Mesenteric fat pad (tissue), 1 donor: ENCODE data around the gene KIAA0319L. TPM values are rescaled to one million over a fixed set of nuclear protein-coding genes. Genes with fewer than 3 reads are reported as not detected.
"Not testable (repeated sequence)": the region's sequence is repeated elsewhere in the genome, so short reads cannot be mapped to it uniquely, and the experiment has no call there.

Experiments
- DNase-seq: peaks from one replicate; pipeline ENCODE4 v3.0.0-alpha.2; 2020; ENCODE audit warnings: low spot score
- long read RNA-seq: library from polyadenylated mRNA; unstranded; transcript quantifications from one replicate; pipeline ENCODE4 v2.0.0, GENCODE V29; 2020
- total RNA-seq: library from RNA; stranded (reverse); fragmentation: NEBNext Ultra II Directional; extraction: Animal tissue kit (Norgen Biotek cat#: 25700); gene quantifications from one replicate; pipeline ENCODE4 v1.2.1, GENCODE V29; 2021
- donor health status: DM: yes; HTN: yes; CAD: no.

The KIAA0319L gene
- 48.5 TPM for total RNA-seq
- long read RNA-seq, partial matches to known transcripts = 17 of 43 reads
- long read RNA-seq, other reads (novel, unspliced or antisense) = 26 of 43 reads

- peak; percentile 90 for DNase-seq
These were observed at the start of gene KIAA0319L for GRCh38 chr1:35557118-35557610. KIAA0319L (minus strand) TSS chr1:35557403; CDS start chr1:35554491, 2,912 bp downstream.

- DNase-seq = no peak
These were observed 48.6 kb upstream of the KIAA0319L start for GRCh38 chr1:35605867-35606182.

GRCh38 chr1:35605071-35605866, 48.1 kb upstream of the KIAA0319L start:
- no peak for DNase-seq

GRCh38 chr1:35603941-35604340, 46.7 kb upstream of the KIAA0319L start:
- DNase-seq = no peak

GRCh38 chr1:35603468-35603867, 46.3 kb upstream of the KIAA0319L start:
- no peak for DNase-seq

GRCh38 chr1:35600593-35600992, 43.4 kb upstream of the KIAA0319L start:
- DNase-seq = no peak

- no peak for DNase-seq
These were observed 42.2 kb upstream of the KIAA0319L start for GRCh38 chr1:35599411-35599810.

- no peak for DNase-seq
These were observed 41.7 kb upstream of the KIAA0319L start for GRCh38 chr1:35598895-35599294.

GRCh38 chr1:35597870-35598269, 40.7 kb upstream of the KIAA0319L start:
- no peak for DNase-seq

- DNase-seq = no peak
These were observed 38.5 kb upstream of the KIAA0319L start for GRCh38 chr1:35595684-35596083.

GRCh38 chr1:35594005-35594760, 37.0 kb upstream of the KIAA0319L start:
- no peak for DNase-seq

GRCh38 chr1:35592991-35593769, 36.0 kb upstream of the KIAA0319L start:
- no peak for DNase-seq

- peak; percentile 75 for DNase-seq
These were observed 34.0 kb upstream of the KIAA0319L start for GRCh38 chr1:35591211-35591610.

- peak; percentile 87 for DNase-seq
These were observed 33.4 kb upstream of the KIAA0319L start for GRCh38 chr1:35590476-35591040.

- DNase-seq = peak; percentile 86
These were observed 32.6 kb upstream of the KIAA0319L start for GRCh38 chr1:35589516-35590427.

GRCh38 chr1:35588197-35588910, 31.2 kb upstream of the KIAA0319L start:
- DNase-seq = peak; percentile 83

GRCh38 chr1:35587736-35588135, 30.5 kb upstream of the KIAA0319L start:
- peak; percentile 62 for DNase-seq

GRCh38 chr1:35586808-35587207, 29.6 kb upstream of the KIAA0319L start:
- DNase-seq = no peak

GRCh38 chr1:35585805-35586204, 28.6 kb upstream of the KIAA0319L start:
- DNase-seq = not testable (repeated sequence)
